ENCODE measurements around the gene DENND5B.
"Not testable (repeated sequence)": the region's sequence is repeated elsewhere in the genome, so short reads cannot be mapped to it uniquely, and the experiment has no call there.

DENND5B gene

DNA sequence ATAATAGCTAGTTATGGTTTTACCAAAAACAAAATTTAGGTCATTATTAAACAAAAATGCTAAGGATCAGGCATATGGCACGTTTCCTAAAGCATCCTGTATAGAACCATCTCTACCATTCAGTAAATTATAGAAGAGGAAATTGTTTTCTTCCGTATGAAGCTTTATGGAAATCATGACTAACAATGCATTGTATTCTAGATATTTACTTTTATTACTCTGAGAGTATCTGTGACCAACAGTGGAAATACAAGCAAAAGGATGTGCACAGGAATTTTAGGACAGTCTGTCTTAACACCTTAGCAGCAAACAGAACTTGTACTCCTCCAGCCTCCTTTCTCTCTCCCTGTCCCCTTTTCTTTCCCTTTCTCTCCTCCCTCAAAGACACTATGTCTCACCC lies 7.1 kb downstream of the DENND5B start:
- H3K9me3 Mint-ChIP-seq: peaks cover 27% of the 10 kb centered on the region
- no peak for DNase-seq
- H3K27me3 Mint-ChIP-seq (ENCODE audit: low read depth, poor library complexity): peaks cover 4% of the 10 kb centered on the region
- TF ChIP-seq, protein P1, sequence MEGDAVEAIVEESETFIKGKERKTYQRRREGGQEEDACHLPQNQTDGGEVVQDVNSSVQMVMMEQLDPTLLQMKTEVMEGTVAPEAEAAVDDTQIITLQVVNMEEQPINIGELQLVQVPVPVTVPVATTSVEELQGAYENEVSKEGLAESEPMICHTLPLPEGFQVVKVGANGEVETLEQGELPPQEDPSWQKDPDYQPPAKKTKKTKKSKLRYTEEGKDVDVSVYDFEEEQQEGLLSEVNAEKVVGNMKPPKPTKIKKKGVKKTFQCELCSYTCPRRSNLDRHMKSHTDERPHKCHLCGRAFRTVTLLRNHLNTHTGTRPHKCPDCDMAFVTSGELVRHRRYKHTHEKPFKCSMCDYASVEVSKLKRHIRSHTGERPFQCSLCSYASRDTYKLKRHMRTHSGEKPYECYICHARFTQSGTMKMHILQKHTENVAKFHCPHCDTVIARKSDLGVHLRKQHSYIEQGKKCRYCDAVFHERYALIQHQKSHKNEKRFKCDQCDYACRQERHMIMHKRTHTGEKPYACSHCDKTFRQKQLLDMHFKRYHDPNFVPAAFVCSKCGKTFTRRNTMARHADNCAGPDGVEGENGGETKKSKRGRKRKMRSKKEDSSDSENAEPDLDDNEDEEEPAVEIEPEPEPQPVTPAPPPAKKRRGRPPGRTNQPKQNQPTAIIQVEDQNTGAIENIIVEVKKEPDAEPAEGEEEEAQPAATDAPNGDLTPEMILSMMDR (IDR thresholded peaks at IDR 0.05): no peak
- H3K4me1 Mint-ChIP-seq: peaks cover 39% of the 10 kb centered on the region
- peaks cover 47% of the 10 kb centered on the region for H3K36me3 Mint-ChIP-seq (ENCODE audit: low read depth)
- no peak overlapping the region for H3K4me3 Mint-ChIP-seq
- peak overlapping the region; percentile 12 for H3K27ac Mint-ChIP-seq

DNA sequence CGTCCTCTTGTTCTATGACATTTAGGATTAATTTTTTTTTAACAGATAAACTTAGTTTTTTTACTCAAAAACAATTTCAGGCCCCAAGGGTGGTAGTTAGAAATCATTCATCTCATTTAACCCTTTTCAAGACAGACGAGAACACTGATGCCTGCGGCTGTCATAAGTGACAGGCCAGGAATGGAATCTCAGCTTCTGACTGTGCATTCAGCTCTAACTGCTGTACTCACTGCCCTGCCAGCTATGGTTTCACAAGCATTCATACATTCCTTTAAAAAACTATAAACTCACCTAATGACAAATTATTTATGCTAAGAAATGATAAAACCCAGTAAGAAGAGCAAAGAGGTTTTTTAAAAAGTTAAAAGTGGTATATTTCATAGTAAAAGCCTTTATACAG lies 8.8 kb downstream of the DENND5B start:
- H3K4me3 Mint-ChIP-seq: no peak overlapping the region
- peaks cover 33% of the 10 kb centered on the region for H3K4me1 Mint-ChIP-seq
- peaks cover 18% of the 10 kb centered on the region for H3K9me3 Mint-ChIP-seq
- peaks cover 42% of the 10 kb centered on the region for H3K36me3 Mint-ChIP-seq (ENCODE audit: low read depth)
- no peak overlapping the region for H3K27ac Mint-ChIP-seq
- DNase-seq: no peak
- no peaks in the 10 kb centered on the region for H3K27me3 Mint-ChIP-seq (ENCODE audit: low read depth, poor library complexity)
- TF ChIP-seq, protein P1 (IDR thresholded peaks at IDR 0.05): no peak

DNA sequence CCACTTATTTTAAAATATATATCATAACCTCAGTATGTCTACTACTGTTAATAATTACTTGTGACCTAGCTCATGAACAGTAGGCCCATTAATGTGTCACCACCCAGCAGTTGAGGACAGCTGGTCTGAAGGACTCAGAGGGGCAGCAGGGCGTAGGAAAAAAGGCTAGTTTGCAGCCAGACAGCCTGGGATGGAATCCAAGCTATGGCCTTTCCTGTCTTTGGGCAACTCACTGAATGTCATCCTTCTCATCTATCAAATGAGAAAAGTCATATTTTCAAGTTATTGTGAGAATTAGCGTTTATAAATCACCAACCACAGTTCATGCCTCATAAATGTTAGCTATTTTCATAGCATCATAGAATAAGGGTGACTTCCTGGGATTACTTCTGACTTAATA lies 12.3 kb downstream of the DENND5B start:
- DNase-seq: no peak
- Mint-ChIP-seq H3K4me3 (no peak overlapping the region), H3K36me3 (ENCODE audit: low read depth) (peaks cover 47% of the 10 kb centered on the region), H3K27ac (peak overlapping the region; percentile 85), H3K9me3 (peaks cover 19% of the 10 kb centered on the region), H3K27me3 (ENCODE audit: low read depth, poor library complexity) (no peaks in the 10 kb centered on the region), H3K4me1 (peaks cover 22% of the 10 kb centered on the region)
- TF ChIP-seq, protein P1 (IDR thresholded peaks at IDR 0.05): no peak

DNA sequence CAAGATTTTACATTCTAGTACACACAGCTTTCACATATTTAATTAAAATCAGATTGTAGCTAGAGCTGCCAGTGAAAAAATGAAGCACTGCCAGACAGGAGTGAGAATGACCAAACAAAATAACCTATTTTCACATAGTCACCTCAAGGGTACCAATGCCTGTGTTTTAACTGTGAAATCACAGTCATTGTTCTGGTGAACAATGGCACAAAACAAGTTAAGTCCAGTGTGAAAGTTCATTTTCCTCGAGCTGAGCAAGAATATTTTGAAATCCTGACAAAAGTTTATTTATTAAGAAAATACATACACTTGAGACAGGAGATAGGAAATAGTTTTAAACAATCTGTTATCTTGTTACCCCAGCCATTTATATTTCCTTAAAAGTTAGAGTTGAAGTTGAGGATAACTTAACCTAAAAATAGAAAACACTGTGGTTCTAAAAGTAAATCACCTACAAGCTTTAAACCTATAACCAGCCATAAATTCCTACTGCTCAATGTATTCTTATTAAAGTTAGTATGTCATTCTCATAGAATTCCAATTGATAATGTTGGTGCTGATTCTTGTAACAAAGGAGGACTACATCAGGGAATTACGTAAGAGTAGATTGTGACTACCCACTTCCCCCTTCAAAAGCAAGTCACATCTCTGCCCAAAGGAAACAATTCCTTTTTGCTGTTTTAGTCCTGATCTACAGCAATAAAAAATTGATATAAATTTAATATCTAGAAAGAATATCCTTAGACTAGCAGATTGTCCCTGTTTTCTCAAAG lies 15.9 kb downstream of the DENND5B start:
- Mint-ChIP-seq H3K27me3 (ENCODE audit: low read depth, poor library complexity) (no peaks in the 10 kb centered on the region), H3K4me1 (peaks cover 49% of the 10 kb centered on the region), H3K27ac (peak overlapping the region; percentile 80), H3K9me3 (peaks cover 7% of the 10 kb centered on the region), H3K4me3 (no peak overlapping the region), H3K36me3 (ENCODE audit: low read depth) (peaks cover 26% of the 10 kb centered on the region)
- DNase-seq: no peak
- TF ChIP-seq, protein P1 (IDR thresholded peaks at IDR 0.05): no peak

DNA sequence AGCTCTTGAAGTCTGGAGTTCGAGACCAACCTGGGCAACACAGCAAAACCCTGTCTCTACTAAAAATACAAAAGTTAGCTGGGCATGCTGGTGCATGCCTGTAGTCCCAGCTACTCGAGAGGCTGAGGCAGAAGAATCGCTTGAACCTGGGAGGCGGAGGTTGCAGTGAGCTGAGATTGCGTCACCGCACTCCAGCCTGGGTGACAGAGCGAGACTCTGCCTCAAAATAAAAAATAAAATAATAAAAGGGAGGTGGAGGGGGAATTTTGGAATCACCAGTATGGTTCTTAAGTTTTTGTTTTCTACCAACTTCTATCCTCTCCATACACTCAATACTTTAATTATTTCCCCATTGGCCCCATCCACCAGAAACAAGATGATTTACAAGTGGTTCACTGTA lies 16.6 kb downstream of the DENND5B start:
- not testable (repeated sequence) for DNase-seq; H3K4me3 Mint-ChIP-seq; H3K27me3 Mint-ChIP-seq (ENCODE audit: low read depth, poor library complexity); H3K9me3 Mint-ChIP-seq
- Mint-ChIP-seq H3K36me3 (ENCODE audit: low read depth) (peaks cover 26% of the 10 kb centered on the region), H3K4me1 (peaks cover 49% of the 10 kb centered on the region), H3K27ac (peak overlapping the region; percentile 80)

DNA sequence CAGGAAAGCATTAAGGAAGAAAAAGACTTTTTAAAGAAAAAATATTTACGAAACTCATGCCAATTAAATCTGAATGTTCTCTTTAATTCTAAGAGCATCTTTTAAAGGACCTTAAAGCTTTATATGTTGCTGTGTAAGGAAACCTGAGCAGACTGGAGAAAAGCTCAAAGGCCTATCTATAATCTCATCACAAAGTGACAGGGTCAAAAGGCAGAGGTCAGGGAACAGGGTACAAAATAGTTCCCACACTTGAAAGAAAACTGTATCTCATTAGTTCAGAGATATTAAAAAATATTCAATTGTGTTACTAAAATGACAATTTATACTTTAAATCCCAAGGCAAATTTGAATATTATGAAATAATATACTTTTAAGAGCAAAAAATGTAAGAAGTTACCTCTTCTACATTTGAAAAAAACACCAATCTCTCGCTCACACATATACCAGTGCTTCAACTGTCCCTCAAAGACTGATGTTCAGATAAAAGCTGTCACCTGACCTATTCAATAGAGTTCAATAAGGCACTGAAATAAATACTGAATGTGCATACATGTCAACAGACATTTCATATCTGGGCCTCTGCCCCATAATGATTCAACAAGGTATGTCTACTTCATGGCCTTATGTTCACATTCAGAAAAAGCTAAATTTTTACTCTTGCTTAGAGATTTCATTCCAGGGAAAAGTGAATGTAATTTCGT lies 17.9 kb downstream of the DENND5B start:
- TF ChIP-seq, protein P1 (IDR thresholded peaks at IDR 0.05): no peak
- peaks cover 7% of the 10 kb centered on the region for H3K9me3 Mint-ChIP-seq
- H3K4me1 Mint-ChIP-seq: peaks cover 51% of the 10 kb centered on the region
- peak overlapping the region; percentile 96 for H3K27ac Mint-ChIP-seq
- H3K36me3 Mint-ChIP-seq (ENCODE audit: low read depth): peaks cover 29% of the 10 kb centered on the region
- H3K27me3 Mint-ChIP-seq (ENCODE audit: low read depth, poor library complexity): no peaks in the 10 kb centered on the region
- no peak for DNase-seq
- H3K4me3 Mint-ChIP-seq: peak overlapping the region; percentile 65
